MM.1S (cell line): ENCODE results near the gene RNF26.

Experiments used
- DNase-seq: peaks from one replicate; pipeline ENCODE4 v3.0.0-alpha.2; 2015
- H2AFZ ChIP-seq: fragments of 300-600 bp; sonication (generic); 2 replicates; pipeline ENCODE4 v1.6.0; 2016; ENCODE audit warnings: antibody characterized with exemption, low read length
- H3F3A ChIP-seq: fragments of 300-600 bp; sonication (generic); 2 replicates; pipeline ENCODE4 v1.6.1; 2016; ENCODE audit warnings: mild to moderate bottlenecking, antibody characterized with exemption, low read length, moderate library complexity, mixed read lengths; ENCODE audit not compliant: insufficient read depth
- H3K27ac ChIP-seq: fragments of 300-600 bp; sonication (generic); 2 replicates; pipeline ENCODE4 v1.5.1; 2016; ENCODE audit warnings: mild to moderate bottlenecking, low read length
- H3K27me3 ChIP-seq: fragments of 300-600 bp; sonication (generic); replicated peaks from 2 replicates; pipeline ENCODE4 v1.6.0; 2016; ENCODE audit warnings: low read length; ENCODE audit not compliant: insufficient read depth
- H3K36me3 ChIP-seq: fragments of 300-600 bp; sonication (generic); replicated peaks from 2 replicates; pipeline ENCODE4 v1.6.1; 2016; ENCODE audit warnings: mild to moderate bottlenecking, low read length, mixed read lengths; ENCODE audit not compliant: insufficient read depth
- H3K4me1 ChIP-seq: fragments of 300-600 bp; sonication (generic); 2 replicates; pipeline ENCODE4 v1.6.1; 2016; ENCODE audit warnings: low read length, mixed read lengths
- H3K4me2 ChIP-seq: fragments of 300-600 bp; sonication (generic); 2 replicates; pipeline ENCODE4 v1.6.0; 2016; ENCODE audit warnings: low read depth, low read length
- H3K4me3 ChIP-seq: fragments of 300-600 bp; sonication (generic); 2 replicates; pipeline ENCODE4 v1.5.1; 2016; ENCODE audit warnings: low read length, mixed read lengths
- H3K79me2 ChIP-seq: fragments of 300-600 bp; sonication (generic); 2 replicates; pipeline ENCODE4 v1.6.1; 2016; ENCODE audit warnings: mixed run types, low read length, mixed read lengths
- H3K9ac ChIP-seq: fragments of 300-600 bp; sonication (generic); 2 replicates; pipeline ENCODE4 v1.6.1; 2016; ENCODE audit warnings: low read length, mixed read lengths
- H3K9me2 ChIP-seq: fragments of 300-600 bp; sonication (generic); replicated peaks from 2 replicates; pipeline ENCODE4 v1.6.1; 2016; ENCODE audit warnings: mild to moderate bottlenecking, low read length, mixed read lengths; ENCODE audit not compliant: insufficient read depth
- H3K9me3 ChIP-seq: fragments of 300-600 bp; sonication (generic); replicated peaks from 2 replicates; pipeline ENCODE4 v1.6.1; 2016; ENCODE audit warnings: mild to moderate bottlenecking, low read length, mixed read lengths; ENCODE audit not compliant: insufficient read depth
- H4K20me1 ChIP-seq: fragments of 300-600 bp; sonication (generic); 2 replicates; pipeline ENCODE4 v1.6.1; 2016; ENCODE audit warnings: mild to moderate bottlenecking, low read length, moderate library complexity, mixed read lengths; ENCODE audit not compliant: insufficient read depth
- CTCF ChIP-seq: fragments of 300-600 bp; sonication (generic); IDR thresholded peaks from 2 replicates; pipeline ENCODE4 v1.5.1; 2016; ENCODE audit warnings: antibody characterized with exemption, low read length, mixed read lengths
- EZH2 ChIP-seq: fragments of 300-600 bp; sonication (generic); optimal IDR thresholded peaks from 2 replicates; pipeline ENCODE3; 2017; ENCODE audit warnings: low read depth, mild to moderate bottlenecking, antibody characterized with exemption, low read length, mixed read lengths
- EZH2phosphoT487 ChIP-seq: fragments of 300-600 bp; sonication (generic); IDR thresholded peaks from 2 replicates; pipeline ENCODE4 v1.6.1; 2018; ENCODE audit warnings: antibody characterized with exemption, low read length

The RNF26 gene

GRCh38 chr11:119297938-119298337, 36.4 kb upstream of the RNF26 start:
- no peaks in the 10 kb centered on the region for H3K36me3 ChIP-seq
- no peaks in the 10 kb centered on the region for H3F3A ChIP-seq
- no peaks in the 10 kb centered on the region for H3K79me2 ChIP-seq
- H3K27me3 ChIP-seq: no peaks in the 10 kb centered on the region
- H3K9me3 ChIP-seq: no peaks in the 10 kb centered on the region
- no peak overlapping the region for H3K27ac ChIP-seq
- TF ChIP-seq EZH2phosphoT487: no peak
- TF ChIP-seq EZH2: no peak
- no peak for TF ChIP-seq CTCF
- H3K9me2 ChIP-seq: no peaks in the 10 kb centered on the region
- H2AFZ ChIP-seq: no peak overlapping the region
- H3K4me1 ChIP-seq: no peaks in the 10 kb centered on the region
- DNase-seq: no peak
- H3K9ac ChIP-seq: no peak overlapping the region
- H3K4me3 ChIP-seq: no peak overlapping the region
- H4K20me1 ChIP-seq: no peaks in the 10 kb centered on the region
- no peak overlapping the region for H3K4me2 ChIP-seq

GRCh38 chr11:119298726-119299125, 35.6 kb upstream of the RNF26 start:
- Histone ChIP-seq H3K9me2 (no peaks in the 10 kb centered on the region), H3K27ac (no peak overlapping the region), H4K20me1 (no peaks in the 10 kb centered on the region), H3K4me3 (no peak overlapping the region), H3K4me2 (no peak overlapping the region), H3K9me3 (no peaks in the 10 kb centered on the region), H3K36me3 (no peaks in the 10 kb centered on the region), H3F3A (no peaks in the 10 kb centered on the region), H3K79me2 (no peaks in the 10 kb centered on the region), H3K9ac (no peak overlapping the region), H3K27me3 (no peaks in the 10 kb centered on the region), H3K4me1 (no peaks in the 10 kb centered on the region), H2AFZ (no peak overlapping the region)
- no peak for DNase-seq
- TF ChIP-seq EZH2: no peak
- TF ChIP-seq CTCF: no peak
- TF ChIP-seq EZH2phosphoT487: no peak

- Histone ChIP-seq H3K9me3 (no peaks in the 10 kb centered on the region), H3K9me2 (no peaks in the 10 kb centered on the region), H3F3A (no peaks in the 10 kb centered on the region), H3K9ac (no peak overlapping the region), H3K4me3 (no peak overlapping the region), H3K4me1 (no peaks in the 10 kb centered on the region), H3K4me2 (no peak overlapping the region), H2AFZ (no peak overlapping the region), H3K79me2 (no peaks in the 10 kb centered on the region), H3K27ac (no peak overlapping the region), H3K27me3 (no peaks in the 10 kb centered on the region), H3K36me3 (no peaks in the 10 kb centered on the region), H4K20me1 (no peaks in the 10 kb centered on the region)
- DNase-seq: no peak
- TF ChIP-seq CTCF: no peak
- no peak for TF ChIP-seq EZH2
- no peak for TF ChIP-seq EZH2phosphoT487
Measured at GRCh38 chr11:119299416-119299815, 34.9 kb upstream of the RNF26 start.
